Measurements from ENCODE around the gene PMVK.

PMVK gene

DNA sequence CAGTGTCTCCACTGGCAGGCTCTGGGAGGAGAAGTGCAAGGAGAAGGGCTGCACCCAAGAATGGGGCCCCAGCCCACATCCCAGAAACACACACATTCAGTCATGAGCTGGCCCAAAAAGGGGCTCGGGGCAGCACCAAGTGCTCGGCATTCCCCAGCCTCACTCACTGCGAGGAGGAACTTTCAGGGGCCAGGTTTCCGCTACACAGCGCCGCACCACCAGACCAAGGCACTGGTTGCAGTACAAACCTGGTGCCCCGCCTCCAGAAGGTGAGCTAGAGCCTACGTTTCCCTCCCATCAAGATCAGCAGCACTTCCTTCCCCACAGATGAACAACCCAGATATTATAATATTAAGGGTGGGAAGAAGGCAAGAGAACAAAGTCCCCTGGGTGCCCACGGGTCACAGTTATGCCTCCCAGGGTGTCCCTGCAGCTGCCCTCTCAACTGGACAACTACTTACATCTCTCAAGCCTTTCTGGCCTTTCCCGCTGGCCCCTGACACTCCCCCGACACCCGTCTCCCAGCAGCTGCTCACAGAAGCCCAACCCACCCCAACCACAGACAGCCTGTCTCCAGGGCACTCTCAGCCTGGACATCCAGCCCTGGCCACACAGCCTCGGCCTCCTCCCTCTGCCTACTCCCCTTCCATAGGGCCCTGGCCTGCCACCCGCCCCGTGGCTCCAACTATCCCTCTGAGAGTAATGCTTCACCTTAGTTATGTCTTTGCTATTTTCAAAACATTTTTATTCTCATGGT is 15.6 kb upstream of the PMVK start:
- no peak for DNase-seq (ENCODE audit: low read depth in 2 of 2)

DNA sequence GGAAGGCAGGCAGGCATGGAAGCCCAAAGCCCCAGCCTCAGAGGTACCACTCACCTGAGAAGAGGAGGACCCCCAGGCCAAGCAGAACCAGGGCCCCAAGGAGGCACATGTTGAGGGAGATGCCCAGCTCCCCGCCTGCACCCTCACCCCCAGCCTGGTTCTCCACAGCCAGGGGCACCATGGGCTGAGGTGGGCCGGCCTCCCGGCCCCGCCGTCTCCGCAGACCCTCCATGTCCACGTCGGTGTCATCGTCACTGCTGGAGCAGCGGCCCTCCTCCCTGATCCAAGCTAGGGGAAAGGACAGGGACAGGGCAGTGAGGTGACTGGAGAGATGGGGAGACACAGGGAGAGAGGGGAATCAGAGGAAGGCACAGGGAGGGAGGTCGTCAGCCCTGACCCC is 11.6 kb upstream of the PMVK start:
- DNase-seq (ENCODE audit: low read depth in 2 of 2): no peak

DNA sequence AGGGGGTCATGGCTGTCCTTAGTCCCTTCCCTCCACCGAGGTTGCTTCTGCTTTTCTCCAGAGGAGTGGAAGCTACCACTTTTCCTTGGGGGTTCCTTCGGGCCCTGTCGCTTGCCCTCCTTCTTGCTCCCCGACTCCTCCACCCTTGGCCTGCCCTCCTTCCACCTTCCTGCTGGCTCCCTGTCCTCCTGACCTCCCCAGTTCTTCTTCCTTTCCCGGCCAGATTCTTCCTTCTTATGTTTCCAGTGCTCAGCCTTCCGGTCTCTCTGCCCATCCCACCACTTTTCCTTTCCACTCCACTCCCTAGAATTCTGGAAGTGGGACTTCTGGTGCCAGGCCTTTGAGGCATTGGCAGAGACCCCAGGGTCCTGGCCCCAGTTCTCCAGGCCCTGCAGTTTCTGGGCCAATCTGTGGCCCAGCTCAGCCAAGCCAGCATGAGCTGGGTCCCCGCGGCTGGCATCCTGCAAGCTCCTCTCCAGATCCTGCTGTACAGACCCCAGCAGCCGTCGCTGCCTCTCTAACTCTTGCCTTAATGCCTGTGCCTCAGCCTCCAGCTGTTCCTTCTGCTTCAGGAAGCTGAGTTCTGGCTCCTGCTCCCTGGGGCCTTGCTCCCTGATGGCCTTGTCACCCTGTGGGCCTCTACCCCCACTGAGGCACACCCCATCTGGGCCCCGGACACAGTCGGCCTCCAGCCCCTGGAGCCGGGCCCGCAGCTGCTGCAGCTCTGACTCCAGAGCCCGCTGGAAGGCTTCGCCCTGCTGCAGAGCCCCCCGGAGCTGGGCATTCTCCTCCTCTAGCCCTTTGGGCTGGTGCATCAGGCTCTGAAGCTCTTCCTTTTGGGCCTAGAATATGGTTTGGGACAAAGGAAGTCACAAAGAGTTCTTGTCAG is 9.7 kb upstream of the PMVK start:
- no peak for DNase-seq (ENCODE audit: low read depth in 2 of 2)

DNA sequence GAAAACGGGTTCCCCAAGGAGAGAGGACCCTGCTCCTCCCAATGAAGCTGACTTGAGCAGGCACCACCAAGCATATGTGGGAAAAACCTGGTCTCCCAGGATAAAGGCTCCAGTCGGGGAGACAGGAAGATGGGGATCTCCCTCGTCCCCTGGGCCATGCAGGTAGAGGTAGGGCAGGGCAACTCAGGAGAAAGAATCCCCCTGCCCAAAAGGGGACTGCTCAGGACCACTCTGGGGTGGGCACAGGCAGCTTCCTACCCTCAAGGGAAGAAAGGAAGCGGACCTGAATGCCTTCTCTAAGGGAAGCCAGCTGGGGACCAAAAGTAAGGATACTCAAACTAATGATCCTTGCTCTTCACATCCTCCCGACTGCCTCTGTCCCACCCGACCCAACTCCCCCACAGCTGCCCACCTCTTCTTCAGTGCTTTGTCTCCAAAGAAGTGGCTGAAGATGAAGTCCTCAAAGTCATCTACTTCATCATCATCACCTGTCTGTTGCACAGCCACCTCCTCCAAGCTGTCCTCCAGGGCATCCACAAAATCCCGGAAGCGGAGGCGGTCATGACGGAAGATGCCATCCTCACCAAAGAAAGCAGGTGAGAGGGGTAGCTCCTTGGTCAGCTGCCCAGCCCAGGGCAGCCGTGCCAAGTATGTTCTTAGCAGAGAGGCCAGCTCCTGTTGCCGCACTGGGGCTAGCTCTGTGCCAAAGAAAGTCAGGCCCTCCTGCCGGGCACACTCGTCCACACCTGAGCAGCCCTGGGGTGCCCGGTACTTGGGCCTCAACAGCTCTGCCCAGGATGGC is 8.8 kb upstream of the PMVK start:
- DNase-seq (ENCODE audit: low read depth in 2 of 2): no peak

DNA sequence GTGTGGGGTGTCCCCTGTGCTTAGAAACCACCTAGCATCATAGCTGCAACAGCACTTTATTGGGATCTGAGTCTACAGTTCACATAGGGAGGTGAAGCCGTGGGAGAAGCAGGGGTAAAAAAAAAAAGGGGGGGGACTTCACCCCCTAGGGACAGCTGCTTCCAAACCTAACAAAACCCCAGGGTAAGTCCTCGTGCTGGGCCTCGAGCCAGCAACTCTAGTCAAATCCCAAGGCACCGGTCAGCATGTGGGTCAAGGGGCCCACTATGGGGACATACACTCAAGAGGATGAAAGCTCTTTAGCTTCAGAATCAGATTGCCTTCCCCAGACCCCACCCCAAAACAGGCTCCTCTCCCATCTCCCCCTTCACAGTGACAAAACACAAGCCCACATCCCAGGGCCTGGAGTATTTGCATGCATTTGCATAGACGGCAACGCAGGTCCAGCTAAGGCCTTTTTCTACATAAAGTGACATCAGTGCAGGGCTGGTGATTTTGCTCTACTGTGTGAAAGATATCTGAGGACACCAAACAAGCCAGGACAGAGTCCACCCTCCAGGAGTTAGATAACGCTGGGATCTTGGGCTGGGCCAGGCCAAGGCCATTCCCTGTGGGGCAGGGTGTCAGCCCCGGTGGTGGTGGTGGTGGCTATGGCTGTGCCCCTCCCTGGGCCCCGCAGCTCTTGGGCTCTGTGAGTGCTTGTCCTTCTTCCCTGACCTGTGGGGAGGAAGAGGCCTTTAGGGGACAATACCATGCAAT is 8.1 kb upstream of the PMVK start:
- DNase-seq (ENCODE audit: low read depth in 2 of 2): no peak

DNA sequence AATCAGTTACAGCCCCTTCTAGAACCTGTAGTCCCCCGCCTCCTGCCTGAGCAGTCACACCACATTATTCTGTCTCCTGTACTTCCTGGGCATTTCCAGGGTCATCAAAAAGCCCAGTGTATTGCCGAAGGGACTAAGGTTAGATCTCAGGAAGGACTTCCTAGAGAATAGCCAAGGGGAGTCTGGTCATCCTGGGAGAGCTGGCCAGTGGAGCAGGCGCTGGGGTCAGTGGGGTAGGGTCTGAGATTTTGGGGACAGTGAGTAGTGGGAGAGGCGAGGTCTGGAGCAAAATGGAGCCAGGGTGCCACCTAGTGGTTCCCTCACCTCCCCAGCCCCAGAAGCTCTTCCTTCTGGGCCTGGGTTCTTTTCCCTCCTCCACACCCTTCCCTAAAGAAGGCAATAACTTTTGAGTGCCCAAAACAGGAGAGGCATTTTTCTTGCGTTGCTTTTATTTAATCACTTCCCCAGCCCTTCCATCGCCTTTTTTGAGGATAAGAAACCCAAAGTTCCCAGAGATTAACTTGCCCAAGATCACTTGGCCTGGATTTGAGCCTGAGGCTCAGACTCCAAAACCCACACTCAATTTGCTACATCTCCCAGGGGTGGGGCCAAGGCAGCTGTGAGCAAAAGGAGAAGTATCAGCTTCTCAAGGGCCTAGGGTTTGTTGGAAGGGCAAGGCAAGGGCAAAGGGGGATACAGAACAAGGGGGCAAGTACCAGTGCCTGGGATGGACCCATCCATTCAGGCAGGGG is 7.3 kb upstream of the PMVK start:
- no peak for DNase-seq (ENCODE audit: low read depth in 2 of 2)

DNA sequence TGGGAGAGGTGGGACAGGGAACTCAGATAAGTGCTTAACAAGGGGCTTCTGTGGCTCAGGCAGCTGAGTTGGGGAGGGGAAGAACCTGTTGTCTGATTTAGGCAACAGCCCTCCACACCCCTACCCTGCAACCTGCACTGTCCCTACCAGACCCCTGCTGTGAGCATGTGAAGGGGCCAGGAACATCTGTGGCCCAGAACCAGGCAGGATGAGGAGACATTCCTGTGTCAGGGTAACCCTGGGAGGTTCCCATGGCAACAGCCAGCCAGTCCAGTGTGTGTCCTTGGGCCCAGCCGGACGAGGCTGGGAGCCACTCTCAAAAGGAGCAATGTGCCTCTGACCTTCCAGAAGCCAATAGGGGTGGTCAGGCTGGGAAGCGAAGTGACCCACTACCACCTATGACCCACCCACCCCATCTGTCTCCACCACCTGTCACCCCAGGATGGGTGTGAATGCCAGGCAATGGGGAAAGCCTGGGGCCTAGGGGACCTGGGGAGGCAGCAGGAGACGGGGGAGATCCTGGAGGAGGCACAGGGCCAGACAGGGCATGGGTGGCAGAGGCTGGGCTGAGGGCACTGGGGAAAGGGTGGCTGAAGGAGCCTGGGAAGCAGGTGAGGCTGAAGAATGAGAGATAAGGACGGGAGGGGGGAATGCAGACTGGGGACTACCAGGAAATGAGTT is 5.0 kb upstream of the PMVK start:
- no peak for DNase-seq (ENCODE audit: low read depth in 2 of 2)

DNA sequence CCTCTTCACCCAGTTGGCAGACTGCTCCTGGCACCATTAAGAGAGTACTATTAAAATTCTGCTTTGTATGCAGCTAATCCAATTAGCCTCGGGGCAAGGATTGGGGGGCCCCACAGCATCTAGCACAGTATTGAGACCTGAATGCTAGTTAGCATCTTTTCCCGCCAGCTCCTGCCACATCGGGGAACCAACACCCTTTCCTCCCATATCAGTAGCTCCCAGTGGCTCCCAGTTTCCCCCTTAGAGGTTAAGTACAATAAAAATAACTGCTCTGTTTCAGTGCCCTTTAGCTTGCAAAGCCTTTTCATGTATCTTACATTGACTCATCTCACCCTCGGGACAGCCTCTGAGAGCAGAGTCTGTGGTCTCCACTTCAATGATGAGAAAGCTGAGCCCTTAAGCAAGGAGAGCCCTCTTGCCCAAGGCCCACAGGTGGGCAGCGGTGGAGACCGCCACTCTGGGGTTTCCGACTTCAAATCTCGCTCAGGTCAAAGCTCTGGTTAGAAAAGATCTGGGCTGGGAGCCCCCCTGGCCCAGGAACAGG is 4.2 kb upstream of the PMVK start:
- DNase-seq (ENCODE audit: low read depth in 2 of 2): no peak

DNA sequence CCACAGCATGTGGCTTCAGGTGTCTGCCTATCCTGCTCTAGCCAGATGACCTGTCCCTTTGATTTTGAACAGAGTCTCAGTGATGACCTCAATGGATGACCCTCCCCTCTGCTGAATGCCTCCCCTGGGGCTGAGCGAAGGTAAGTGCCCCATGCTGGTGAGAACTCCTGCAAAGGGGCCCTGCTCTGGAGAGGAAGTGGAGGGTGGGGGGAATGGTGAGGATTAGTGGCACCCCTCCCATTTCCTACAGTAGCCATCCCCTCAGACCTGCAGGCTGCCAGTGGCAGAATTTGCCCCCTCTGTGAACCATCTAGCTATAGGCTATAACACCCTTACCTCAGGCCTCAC is 3.7 kb upstream of the PMVK start:
- no peak for DNase-seq (ENCODE audit: low read depth in 2 of 2)

DNA sequence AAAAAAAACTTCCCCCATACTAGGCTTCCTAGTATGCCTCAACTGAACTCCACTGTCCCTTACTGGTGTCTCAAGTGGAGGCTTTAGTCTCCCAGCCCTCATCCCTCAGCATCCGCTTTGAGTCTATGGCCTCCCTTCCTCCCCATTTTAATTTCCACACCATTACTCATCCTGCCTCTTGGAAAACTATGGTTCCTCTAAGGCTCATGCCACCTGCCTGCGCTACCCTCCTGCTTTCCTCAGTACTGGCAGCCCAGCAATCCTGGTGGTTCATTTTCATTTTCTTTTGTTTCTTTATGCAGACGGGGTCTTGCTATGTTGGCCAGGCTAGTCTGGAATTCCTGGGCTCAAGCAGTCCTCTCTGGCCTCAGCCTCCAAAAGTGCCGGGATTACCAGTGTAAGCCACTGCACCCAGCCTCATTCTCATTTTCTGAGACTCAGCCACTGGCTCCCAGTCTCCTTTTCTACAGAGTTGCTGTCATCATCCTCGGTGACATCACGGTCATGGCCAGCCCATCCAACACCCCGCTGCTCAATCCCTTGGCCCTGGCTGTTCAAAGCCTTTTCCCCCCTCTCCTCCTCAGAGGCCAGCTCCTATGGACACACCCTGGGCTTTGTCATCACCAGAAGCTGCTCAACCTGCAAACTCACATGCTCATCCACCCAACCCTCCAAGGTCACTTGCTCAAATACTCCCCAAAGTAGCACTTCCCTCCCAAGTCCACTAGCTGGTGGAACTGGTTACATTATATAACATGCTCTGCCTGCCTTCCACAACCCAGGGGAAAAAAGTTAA is 2.3 kb upstream of the PMVK start:
- DNase-seq (ENCODE audit: low read depth in 2 of 2): no peak

DNA sequence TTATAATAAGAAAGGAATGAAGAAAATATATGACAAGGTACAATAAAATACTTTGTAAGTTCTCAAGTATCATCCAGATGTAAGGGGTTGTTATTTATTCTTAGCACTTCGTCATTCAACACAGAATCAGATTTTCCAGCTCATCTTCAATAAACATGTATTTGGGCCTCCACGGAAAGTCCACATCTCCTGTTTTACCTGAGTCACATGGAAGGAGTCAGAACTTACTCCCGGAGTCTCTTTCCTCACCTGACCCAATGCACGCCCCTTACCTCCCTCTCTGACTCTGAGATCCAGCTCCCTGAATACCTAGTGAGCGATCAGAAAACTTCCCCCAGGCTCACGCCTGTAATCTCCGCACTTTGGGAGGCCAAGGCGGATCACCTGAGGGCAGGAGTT is 1.5 kb upstream of the PMVK start:
- DNase-seq (ENCODE audit: low read depth in 2 of 2): no peak

DNA sequence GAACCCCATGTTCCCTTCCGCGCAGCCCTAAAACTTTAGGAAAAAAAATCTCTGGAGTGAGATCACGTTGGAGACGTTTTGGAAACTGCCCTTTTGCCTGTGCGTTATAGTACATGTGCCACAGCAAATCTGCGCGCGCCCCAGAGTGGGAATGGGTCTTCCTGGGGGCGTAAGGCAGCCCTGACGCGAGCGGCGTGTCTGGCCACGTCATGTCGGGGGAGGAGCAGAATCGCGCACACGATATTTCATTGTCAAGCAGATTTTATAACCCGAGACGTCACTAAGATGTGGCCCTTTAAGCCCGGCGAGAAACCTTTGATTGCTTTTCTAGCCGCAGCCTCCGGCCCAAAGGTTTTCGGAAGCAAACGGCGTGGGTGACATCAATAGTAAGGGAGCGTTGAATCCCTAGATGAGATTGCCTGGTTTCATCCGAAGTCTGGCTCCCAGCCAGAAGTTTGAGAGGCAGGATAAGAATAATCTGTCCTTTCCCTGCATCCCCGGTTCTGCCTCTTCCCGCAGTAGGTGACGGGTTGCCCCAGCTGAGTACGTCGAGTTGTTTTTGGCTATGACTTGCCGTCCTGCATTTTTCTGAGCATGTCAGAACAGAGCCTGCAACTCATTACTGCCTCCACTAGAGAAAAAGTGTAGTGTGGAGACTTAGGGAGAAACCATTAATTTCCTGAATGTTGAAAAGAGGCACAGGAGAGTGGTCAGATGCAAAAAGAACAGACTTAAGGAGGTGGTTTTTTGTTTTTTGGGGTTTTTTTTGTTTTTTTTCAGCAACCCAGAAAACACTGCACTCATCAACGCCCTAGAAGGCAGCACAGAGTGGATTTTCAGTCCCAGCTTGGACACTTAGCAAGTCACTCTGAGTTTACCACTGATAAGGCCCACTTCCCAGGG is 817 bp upstream of the PMVK start:
- peak; percentile 88 to 89 for DNase-seq (ENCODE audit: low read depth in 2 of 2)

DNA sequence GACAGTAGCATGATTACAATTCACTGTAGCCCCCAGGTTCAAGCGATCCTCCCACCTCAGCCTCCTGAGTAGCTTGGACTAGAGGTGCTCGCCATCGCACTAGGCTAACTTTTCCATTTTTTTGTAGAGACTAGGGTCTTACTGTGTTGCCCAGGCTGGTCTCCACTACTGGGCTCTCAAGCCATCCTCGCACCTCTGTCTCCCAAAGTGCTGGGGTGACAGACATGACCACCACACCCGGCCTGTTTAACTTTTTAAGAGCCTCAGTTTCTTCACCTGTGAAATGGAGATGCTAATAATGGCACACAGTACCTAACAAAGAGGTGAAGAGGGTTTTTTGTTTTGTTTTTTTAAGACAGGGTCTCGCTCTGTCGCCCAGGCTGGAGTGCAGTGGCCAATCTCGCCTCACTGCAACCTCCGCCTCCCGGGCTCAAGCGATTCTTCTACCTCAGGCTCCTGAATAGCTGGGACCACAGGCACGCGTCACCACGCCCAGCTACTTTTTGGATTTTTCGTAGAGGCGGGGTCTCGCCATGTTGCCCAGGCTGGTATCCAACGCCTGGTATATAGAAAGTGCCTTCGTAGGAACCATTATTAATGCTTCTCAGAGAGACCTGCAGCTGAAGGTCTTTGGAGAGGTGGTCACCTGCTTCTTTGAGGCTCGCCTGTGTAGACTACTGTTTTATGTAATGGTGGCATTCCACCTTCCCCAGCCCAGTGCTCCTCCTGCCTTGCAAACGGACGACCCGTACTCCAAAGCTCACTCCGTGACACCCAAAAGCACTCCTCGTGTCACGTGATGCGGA is 567 bp downstream of the PMVK start:
- DNase-seq (ENCODE audit: low read depth in 2 of 2): no peak

DNA sequence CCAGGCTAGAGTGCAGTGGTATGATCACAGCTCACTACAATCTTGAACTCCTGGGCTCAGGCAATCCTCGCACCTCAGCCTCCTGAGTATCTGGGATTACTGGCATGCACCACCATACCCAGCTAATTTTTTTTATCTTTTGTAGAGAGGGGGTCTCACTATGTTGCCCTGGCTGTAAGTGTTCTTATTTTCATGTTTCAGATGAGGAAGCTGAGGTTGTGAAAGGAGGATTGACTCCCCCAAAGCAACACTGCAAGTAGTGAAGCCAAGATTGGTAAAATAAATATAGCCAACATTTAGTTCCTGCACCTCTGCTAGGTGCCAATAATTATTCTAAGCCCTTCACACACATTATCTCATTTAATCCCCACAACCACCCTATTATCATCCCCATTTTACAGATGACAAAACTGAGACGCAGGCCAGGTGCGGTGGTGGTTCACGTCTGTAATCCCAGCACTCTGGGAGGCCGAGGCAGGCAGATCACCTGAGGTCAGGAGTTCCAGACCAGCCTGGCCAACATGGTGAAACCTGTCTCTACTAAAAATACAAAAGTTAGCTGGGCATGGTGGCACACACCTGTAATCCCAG is 2.1 kb downstream of the PMVK start:
- no peak for DNase-seq (ENCODE audit: low read depth in 2 of 2)

DNA sequence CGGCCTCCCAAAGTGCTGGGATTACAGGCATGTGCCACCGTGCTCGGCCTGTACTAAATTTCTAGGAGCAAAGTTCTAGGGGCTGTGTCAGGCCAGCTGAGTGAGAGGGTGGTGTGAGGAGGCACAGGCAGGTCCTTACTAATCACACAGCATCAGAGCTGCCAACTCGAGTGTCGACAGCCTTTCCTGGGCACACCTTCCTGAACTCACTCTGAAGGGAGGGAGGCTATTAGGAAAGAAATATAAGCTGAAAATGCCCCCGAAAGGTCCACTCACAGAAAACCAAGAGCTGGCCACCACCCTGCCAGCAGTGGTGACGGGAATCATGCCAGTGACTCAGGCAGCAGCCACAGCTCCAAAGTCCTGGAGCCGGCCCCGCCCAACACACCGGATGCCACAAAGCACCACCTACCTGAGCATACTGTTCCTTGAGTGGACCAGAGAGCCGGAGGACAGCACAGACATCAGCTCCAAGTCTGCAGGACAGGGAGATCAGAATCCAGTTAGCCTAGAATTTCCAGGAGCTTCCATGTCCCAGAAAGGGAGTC is 4.5 kb downstream of the PMVK start:
- no peak for DNase-seq (ENCODE audit: low read depth in 2 of 2)

DNA sequence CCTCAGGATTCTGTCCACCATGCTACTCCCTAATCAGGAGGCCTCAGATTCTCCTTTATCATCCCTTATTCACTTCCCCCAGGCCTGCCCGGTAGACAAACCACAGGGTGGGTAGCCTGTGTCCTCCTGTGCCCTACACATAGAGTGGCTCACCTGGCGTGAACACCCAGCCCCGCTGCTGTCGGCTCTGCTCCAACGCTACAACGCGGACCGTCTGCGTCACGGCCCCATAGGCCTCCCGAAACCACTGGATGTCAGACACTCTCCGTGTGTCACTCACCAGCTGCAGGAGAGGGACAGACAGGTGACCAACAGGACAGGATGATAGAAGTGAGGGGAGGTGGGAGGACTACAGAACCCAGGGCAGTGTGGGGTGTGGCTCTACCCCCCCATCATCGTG is 10.3 kb downstream of the PMVK start:
- no peak for DNase-seq (ENCODE audit: low read depth in 2 of 2)

All from fibroblast of skin of left quadriceps (primary cell).